K562 (cell line): ENCODE data around the gene TSC1. TPM values are rescaled to one million over a fixed set of nuclear protein-coding genes. Genes with fewer than 3 reads are reported as not detected.
A peak's percentile ranks its signal among the peaks of the same experiment; 100 is the strongest.

ENCODE experiments used
- CEBPB ChIP-seq: fragments of 450-650 bp; IDR thresholded peaks from 2 replicates; pipeline ENCODE4 v1.6.1; 2016; ENCODE audit warnings: missing genetic modification characterization, missing compliant biosample characterization
- CREM ChIP-seq: IDR thresholded peaks from 2 replicates; pipeline ENCODE4 v1.6.1; 2014; ENCODE audit warnings: antibody characterized with exemption, low read depth
- DPF2 ChIP-seq: fragments of 450-650 bp; IDR thresholded peaks from 2 replicates; pipeline ENCODE4 v1.6.1; 2016
- ELF4 ChIP-seq: fragments of 450-650 bp; formaldehyde crosslinking; IDR thresholded peaks from 2 replicates; pipeline ENCODE4 v1.4.0; 2022; ENCODE audit warnings: missing genetic modification characterization
- HDAC1 ChIP-seq, 2 experiments: fragments of 450-650 bp; IDR thresholded peaks; 2 replicates each; pipeline ENCODE4 v1.6.1; 2016 to 2017; ENCODE audit warnings: inconsistent platforms in 1 of 2, mild to moderate bottlenecking in 1 of 2, moderate library complexity in 1 of 2
- HNRNPUL1 ChIP-seq: fragments of 200-400 bp; formaldehyde crosslinking; IDR thresholded peaks from 2 replicates; pipeline ENCODE4 v1.6.1; 2017; ENCODE audit warnings: low read length
- JUNB ChIP-seq: fragments of 450-650 bp; formaldehyde crosslinking; conservative IDR thresholded peaks from 2 replicates; pipeline ENCODE4 v1.4.0; 2020; ENCODE audit warnings: mild to moderate bottlenecking
- KDM1A ChIP-seq, 2 experiments: fragments of 450-650 bp; IDR thresholded peaks; 2 replicates each; pipeline ENCODE4 v1.6.1; 2016; ENCODE audit warnings: mild to moderate bottlenecking in 2 of 2
- MBD2 ChIP-seq: sonication (generic); IDR thresholded peaks from 2 replicates; pipeline ENCODE4 v1.6.1; 2016; ENCODE audit warnings: low read depth, borderline replicate concordance
- RAD51 ChIP-seq: fragments of 450-650 bp; IDR thresholded peaks from 2 replicates; pipeline ENCODE4 v1.7.1; 2016; ENCODE audit warnings: low read depth, mild to moderate bottlenecking, borderline replicate concordance
- SMC3 ChIP-seq: conservative IDR thresholded peaks from 2 replicates; pipeline ENCODE4 v1.6.1; 2011; ENCODE audit warnings: low read depth, low read length, improper control_type of control experiment; ENCODE audit not compliant: insufficient read depth
- SREBF2 ChIP-seq: sonication (generic); formaldehyde crosslinking; IDR thresholded peaks from 2 replicates; pipeline ENCODE4 v1.4.0; 2020; ENCODE audit warnings: mild to moderate bottlenecking, missing genetic modification reagents
- TGIF2 ChIP-seq: sonication (generic); formaldehyde crosslinking; IDR thresholded peaks from 2 replicates; pipeline ENCODE4 v1.8.1; 2022; ENCODE audit warnings: mild to moderate bottlenecking, missing genetic modification reagents, moderate library complexity
- TOE1 ChIP-seq, 2 experiments: fragments of 450-650 bp in 1 of 2; sonication (generic) in 1 of 2; formaldehyde crosslinking in 1 of 2; IDR thresholded peaks; 2 replicates each; pipeline versions ENCODE4 v1.7.1 to v1.8.0; 2016 to 2022; ENCODE audit warnings: borderline replicate concordance in 2 of 2, mild to moderate bottlenecking in 2 of 2, antibody characterized with exemption in 1 of 2, inconsistent platforms in 1 of 2, low read depth in 1 of 2, missing genetic modification reagents in 1 of 2, moderate library complexity in 1 of 2
- ZBTB7A ChIP-seq: IDR thresholded peaks from 2 replicates; pipeline ENCODE4 v1.6.1; 2011; ENCODE audit warnings: low read depth, mild to moderate bottlenecking, low read length, moderate library complexity, borderline replicate concordance; ENCODE audit not compliant: control insufficient read depth
- ZNF23 ChIP-seq: fragments of 250-450 bp; sonication (Bioruptor Pico); IDR thresholded peaks from 2 replicates; pipeline ENCODE4 v1.4.0; 2020; ENCODE audit warnings: mild to moderate bottlenecking
- ZNF436 ChIP-seq: fragments of 250-450, 450-650 bp; sonication (Bioruptor Pico); formaldehyde crosslinking; IDR thresholded peaks from 2 replicates; pipeline ENCODE4 v1.7.0; 2020; ENCODE audit warnings: mild to moderate bottlenecking
- ZNF57 ChIP-seq: fragments of 450-650 bp; formaldehyde crosslinking; IDR thresholded peaks from 2 replicates; pipeline ENCODE4 v1.4.0; 2020; ENCODE audit warnings: mild to moderate bottlenecking, moderate library complexity
- polyA plus RNA-seq, 8 experiments: library from polyadenylated mRNA; depleted of rRNA in 4 of 8; stranded (reverse) in 5 of 8; unstranded in 3 of 8; fragments of >200 nt; fragmentation: Nextera tagmentation in 2 of 8; fragmentation: Illumina TruSeq in 1 of 8; extraction: Ambion mirVana in 2 of 8; extraction: Trizol in 1 of 8; gene quantifications; 2 replicates each; pipeline versions ENCODE4 v1.2.1 to v1.2.3, GENCODE V29; 2011 to 2014; ENCODE audit warnings: inconsistent platforms in 1 of 8, missing spikeins in 1 of 8
- total RNA-seq, 7 experiments: library from RNA; depleted of rRNA in 6 of 7; stranded (reverse); fragments of >200 nt in 6 of 7; fragmentation: Illumina TruSeq in 2 of 7; extraction: Trizol in 2 of 7; gene quantifications; 2 replicates each; pipeline versions ENCODE4 v1.2.1 to v1.2.3, GENCODE V29; 2011 to 2021; ENCODE audit warnings: low replicate concordance in 1 of 7
- TF ChIP-seq, protein P1 (sequence below), 3 experiments: fragments of 200-800 bp in 1 of 3; fragments of 250-450 bp in 1 of 3; fragments of 450-650 bp in 1 of 3; sonication (Bioruptor Pico) in 1 of 3; sonication (Bioruptor generic) in 1 of 3; formaldehyde crosslinking in 1 of 3; IDR thresholded peaks; 2 replicates each; pipeline versions ENCODE4 v1.6.1 to v1.8.0; 2016 to 2022; ENCODE audit warnings: mild to moderate bottlenecking in 2 of 3, missing genetic modification characterization in 2 of 3, missing compliant biosample characterization in 1 of 3, moderate library complexity in 1 of 3
- TF ChIP-seq, protein P2 (sequence below): IDR thresholded peaks from 3 replicates; pipeline ENCODE4 v1.6.1; 2011; ENCODE audit warnings: borderline replicate concordance, mild to moderate bottlenecking; ENCODE audit not compliant: insufficient read length, insufficient read depth

TSC1 gene
- total and polyA plus RNA-seq, 9 of the 15 experiments (the other 6 are each of a cell fraction or from before 2014, with no cell fraction given) = 6.9 to 37.6 (median 18.6) TPM

- no peak for TF ChIP-seq ZNF57 (CRISPR knock-in tag)
- no peak for TF ChIP-seq TGIF2 (CRISPR knock-in tag)
- no peak for TF ChIP-seq KDM1A (IDR thresholded peaks at IDR 0.05)
- TF ChIP-seq CREM = peak; percentile 89
- TF ChIP-seq RAD51 = peak; percentile 94
- TF ChIP-seq DPF2 = peak; percentile 75
- no peak for TF ChIP-seq SMC3
- peak; percentile 93 to 95 for TF ChIP-seq HDAC1 (IDR thresholded peaks at IDR 0.05)
- no peak for TF ChIP-seq CEBPB (tag)
- no peak for TF ChIP-seq SREBF2 (CRISPR knock-in tag)
- no peak for TF ChIP-seq ZNF23
- TF ChIP-seq, protein P1, sequence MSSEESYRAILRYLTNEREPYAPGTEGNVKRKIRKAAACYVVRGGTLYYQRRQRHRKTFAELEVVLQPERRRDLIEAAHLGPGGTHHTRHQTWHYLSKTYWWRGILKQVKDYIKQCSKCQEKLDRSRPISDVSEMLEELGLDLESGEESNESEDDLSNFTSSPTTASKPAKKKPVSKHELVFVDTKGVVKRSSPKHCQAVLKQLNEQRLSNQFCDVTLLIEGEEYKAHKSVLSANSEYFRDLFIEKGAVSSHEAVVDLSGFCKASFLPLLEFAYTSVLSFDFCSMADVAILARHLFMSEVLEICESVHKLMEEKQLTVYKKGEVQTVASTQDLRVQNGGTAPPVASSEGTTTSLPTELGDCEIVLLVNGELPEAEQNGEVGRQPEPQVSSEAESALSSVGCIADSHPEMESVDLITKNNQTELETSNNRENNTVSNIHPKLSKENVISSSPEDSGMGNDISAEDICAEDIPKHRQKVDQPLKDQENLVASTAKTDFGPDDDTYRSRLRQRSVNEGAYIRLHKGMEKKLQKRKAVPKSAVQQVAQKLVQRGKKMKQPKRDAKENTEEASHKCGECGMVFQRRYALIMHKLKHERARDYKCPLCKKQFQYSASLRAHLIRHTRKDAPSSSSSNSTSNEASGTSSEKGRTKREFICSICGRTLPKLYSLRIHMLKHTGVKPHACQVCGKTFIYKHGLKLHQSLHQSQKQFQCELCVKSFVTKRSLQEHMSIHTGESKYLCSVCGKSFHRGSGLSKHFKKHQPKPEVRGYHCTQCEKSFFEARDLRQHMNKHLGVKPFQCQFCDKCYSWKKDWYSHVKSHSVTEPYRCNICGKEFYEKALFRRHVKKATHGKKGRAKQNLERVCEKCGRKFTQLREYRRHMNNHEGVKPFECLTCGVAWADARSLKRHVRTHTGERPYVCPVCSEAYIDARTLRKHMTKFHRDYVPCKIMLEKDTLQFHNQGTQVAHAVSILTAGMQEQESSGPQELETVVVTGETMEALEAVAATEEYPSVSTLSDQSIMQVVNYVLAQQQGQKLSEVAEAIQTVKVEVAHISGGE (CRISPR knock-in tag; IDR thresholded peaks at IDR 0.05) = no peak; a peak in 1 of 6 replicates
- no peak for TF ChIP-seq JUNB (CRISPR knock-in tag)
- TF ChIP-seq MBD2 = peak; percentile 76
- TF ChIP-seq ELF4 (CRISPR knock-in tag) = no peak
- TF ChIP-seq, protein P2, sequence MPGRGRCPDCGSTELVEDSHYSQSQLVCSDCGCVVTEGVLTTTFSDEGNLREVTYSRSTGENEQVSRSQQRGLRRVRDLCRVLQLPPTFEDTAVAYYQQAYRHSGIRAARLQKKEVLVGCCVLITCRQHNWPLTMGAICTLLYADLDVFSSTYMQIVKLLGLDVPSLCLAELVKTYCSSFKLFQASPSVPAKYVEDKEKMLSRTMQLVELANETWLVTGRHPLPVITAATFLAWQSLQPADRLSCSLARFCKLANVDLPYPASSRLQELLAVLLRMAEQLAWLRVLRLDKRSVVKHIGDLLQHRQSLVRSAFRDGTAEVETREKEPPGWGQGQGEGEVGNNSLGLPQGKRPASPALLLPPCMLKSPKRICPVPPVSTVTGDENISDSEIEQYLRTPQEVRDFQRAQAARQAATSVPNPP = no peak
- peak; percentile 99 for TF ChIP-seq TOE1 (IDR thresholded peaks at IDR 0.05; ENCODE audit: borderline replicate concordance)
- TF ChIP-seq TOE1 (CRISPR knock-in tag; IDR thresholded peaks at IDR 0.05; ENCODE audit: borderline replicate concordance, low read depth) = no peak
- TF ChIP-seq HNRNPUL1 = no peak
- TF ChIP-seq ZNF436 (CRISPR knock-in tag) = 0 out of 2 replicates have a peak, but pooled peaks have one; percentile 38
- TF ChIP-seq ZBTB7A = peak; percentile 87
Measured at GRCh38 chr9:132944294-132945185, at the start of gene TSC1 (continued).
